Keratinocyte (primary cell): ENCODE data around the gene RTN4R. TPM values are rescaled to one million over a fixed set of nuclear protein-coding genes. Genes with fewer than 3 reads are reported as not detected.

Experiments used
- DNase-seq: peaks from one replicate; pipeline ENCODE4 v3.0.0-alpha.2; 2011; ENCODE audit warnings: low read depth, missing footprints, low spot score
- FAIRE-seq: peaks from 2 replicates; lab custom pipeline; 2011; peaks lifted over from hg19 to GRCh38; lab: Jason Lieb, UNC
- H2AFZ ChIP-seq: 2 replicates; pipeline ENCODE4 v1.6.0; 2012; ENCODE audit warnings: low read length, control low read depth, inconsistent platforms; ENCODE audit not compliant: control insufficient read depth
- H3K27ac ChIP-seq: 2 replicates; pipeline ENCODE4 v1.5.1; 2011; ENCODE audit warnings: low read length; ENCODE audit not compliant: control insufficient read depth, insufficient read depth
- H3K27me3 ChIP-seq: 3 replicates; pipeline ENCODE4 v1.6.0; 2011; ENCODE audit warnings: low read length; ENCODE audit not compliant: control insufficient read depth, insufficient read depth; ENCODE audit errors: extremely low read depth
- H3K36me3 ChIP-seq, 2 experiments: 2 replicates in 1 of 2; 3 replicates in 1 of 2; pipeline ENCODE4 v1.5.1; 2011; ENCODE audit warnings: low read length in 2 of 2, mild to moderate bottlenecking in 1 of 2; ENCODE audit not compliant: control insufficient read depth in 2 of 2, insufficient read depth in 2 of 2; ENCODE audit errors: extremely low read depth in 1 of 2
- H3K4me1 ChIP-seq: 3 replicates; pipeline ENCODE4 v1.5.1; 2011; ENCODE audit warnings: low read length; ENCODE audit not compliant: control insufficient read depth, insufficient read depth; ENCODE audit errors: extremely low read depth
- H3K4me2 ChIP-seq: 3 replicates; pipeline ENCODE4 v1.6.0; 2011; ENCODE audit warnings: low read depth, low read length; ENCODE audit not compliant: control insufficient read depth, insufficient read depth; ENCODE audit errors: extremely low read depth
- H3K4me3 ChIP-seq, 3 experiments: fragments of 200-600 bp in 1 of 3; sonication (generic) in 1 of 3; 2 replicates in 2 of 3; 3 replicates in 1 of 3; pipeline ENCODE4 v1.5.1; 2011 to 2016; ENCODE audit warnings: low read length in 3 of 3, mild to moderate bottlenecking in 3 of 3, control low read depth in 2 of 3, inconsistent platforms in 1 of 3, low read depth in 1 of 3, mixed read lengths in 1 of 3, mixed run types in 1 of 3, moderate library complexity in 1 of 3; ENCODE audit not compliant: control insufficient read depth in 2 of 3, insufficient read depth in 2 of 3; ENCODE audit errors: extremely low read depth in 1 of 3
- H3K79me2 ChIP-seq: 2 replicates; pipeline ENCODE4 v1.6.0; 2012; ENCODE audit warnings: low read length; ENCODE audit not compliant: control insufficient read depth, insufficient read depth
- H3K9ac ChIP-seq: 3 replicates; pipeline ENCODE4 v1.6.0; 2011; ENCODE audit warnings: low read length; ENCODE audit not compliant: control insufficient read depth, insufficient read depth; ENCODE audit errors: extremely low read depth
- H3K9me1 ChIP-seq: 3 replicates; pipeline ENCODE4 v1.6.0; 2011; ENCODE audit warnings: low read length; ENCODE audit not compliant: control insufficient read depth, insufficient read depth; ENCODE audit errors: extremely low read depth
- H3K9me3 ChIP-seq: 2 replicates; pipeline ENCODE4 v1.5.1; 2012; ENCODE audit warnings: low read depth, low read length; ENCODE audit not compliant: control insufficient read depth
- H4K20me1 ChIP-seq: 3 replicates; pipeline ENCODE4 v1.6.0; 2011; ENCODE audit warnings: low read length; ENCODE audit not compliant: control insufficient read depth, insufficient read depth; ENCODE audit errors: extremely low read depth
- EZH2 ChIP-seq: IDR thresholded peaks from one replicate; pipeline ENCODE4 v1.6.1; 2012; ENCODE audit warnings: inconsistent platforms, mild to moderate bottlenecking, low read length, moderate library complexity
- dilution Hi-C: fragments of 300-500 bp; cut with MboI; formaldehyde crosslinking; loops from one replicate; pipeline ENCODE4 v1.7.0; 2020; ENCODE audit warnings: low sequenced_read_pairs; ENCODE audit not compliant: extremely low pct_ligation_motif_present
- polyA plus RNA-seq, 5 experiments: library from polyadenylated mRNA; depleted of rRNA in 3 of 5; stranded (reverse) in 3 of 5; stranded (forward) in 1 of 5; unstranded in 1 of 5; fragments of >200 nt; gene quantifications; 1 replicate in 1 of 5; 2 replicates in 3 of 5; 3 replicates in 1 of 5; pipeline versions ENCODE4 v1.2.1 to v1.2.3, GENCODE V29; 2011 to 2012; ENCODE audit warnings: missing spikeins in 2 of 5, low read depth in 1 of 5, low replicate concordance in 1 of 5
- TF ChIP-seq, protein P1 (sequence below), 3 experiments: IDR thresholded peaks in 1 of 3; conservative IDR thresholded peaks in 1 of 3; optimal IDR thresholded peaks in 1 of 3; 2 replicates in 2 of 3; 3 replicates in 1 of 3; pipeline versions ENCODE3 to v1.5.1; 2011; ENCODE audit warnings: low read length in 3 of 3, mild to moderate bottlenecking in 3 of 3, moderate library complexity in 2 of 3, control low read depth in 1 of 3, inconsistent platforms in 1 of 3; ENCODE audit not compliant: insufficient read depth in 2 of 3; ENCODE audit errors: extremely low read depth in 1 of 3

The RTN4R gene
- polyA plus RNA-seq, 1 donor (not counting 4 experiments of a cell fraction or from before 2014, with no cell fraction given) = 2.5 TPM

- Histone ChIP-seq H3K27ac (no peak overlapping the region), H3K9me1 (no peaks in the 10 kb centered on the region), H2AFZ (no peak overlapping the region), H3K4me2 (no peak overlapping the region), H3K27me3 (no peaks in the 10 kb centered on the region), H3K9me3 (no peaks in the 10 kb centered on the region), H3K36me3 (no peaks in the 10 kb centered on the region), H4K20me1 (no peaks in the 10 kb centered on the region), H3K4me3 (no peak overlapping the region), H3K79me2 (no peaks in the 10 kb centered on the region), H3K9ac (no peak overlapping the region), H3K4me1 (peaks cover 14% of the 10 kb centered on the region)
- DNase-seq (no peak), FAIRE-seq (no peak)
- TF ChIP-seq EZH2 = no peak
- TF ChIP-seq, protein P1, sequence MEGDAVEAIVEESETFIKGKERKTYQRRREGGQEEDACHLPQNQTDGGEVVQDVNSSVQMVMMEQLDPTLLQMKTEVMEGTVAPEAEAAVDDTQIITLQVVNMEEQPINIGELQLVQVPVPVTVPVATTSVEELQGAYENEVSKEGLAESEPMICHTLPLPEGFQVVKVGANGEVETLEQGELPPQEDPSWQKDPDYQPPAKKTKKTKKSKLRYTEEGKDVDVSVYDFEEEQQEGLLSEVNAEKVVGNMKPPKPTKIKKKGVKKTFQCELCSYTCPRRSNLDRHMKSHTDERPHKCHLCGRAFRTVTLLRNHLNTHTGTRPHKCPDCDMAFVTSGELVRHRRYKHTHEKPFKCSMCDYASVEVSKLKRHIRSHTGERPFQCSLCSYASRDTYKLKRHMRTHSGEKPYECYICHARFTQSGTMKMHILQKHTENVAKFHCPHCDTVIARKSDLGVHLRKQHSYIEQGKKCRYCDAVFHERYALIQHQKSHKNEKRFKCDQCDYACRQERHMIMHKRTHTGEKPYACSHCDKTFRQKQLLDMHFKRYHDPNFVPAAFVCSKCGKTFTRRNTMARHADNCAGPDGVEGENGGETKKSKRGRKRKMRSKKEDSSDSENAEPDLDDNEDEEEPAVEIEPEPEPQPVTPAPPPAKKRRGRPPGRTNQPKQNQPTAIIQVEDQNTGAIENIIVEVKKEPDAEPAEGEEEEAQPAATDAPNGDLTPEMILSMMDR (optimal IDR thresholded peaks at IDR 0.05 in 1 of 3, IDR thresholded peaks at IDR 0.05 in 1 of 3, conservative IDR thresholded peaks at IDR 0.05 in 1 of 3; ENCODE audit: extremely low read depth in 1 of 3, insufficient read depth in 2 of 3, low read length in 3 of 3) = no peak
- dilution Hi-C loops = no loop called here
Measured at GRCh38 chr22:20257212-20258020, 10.7 kb downstream of the RTN4R start.

GRCh38 chr22:20256551-20257211 lies 11.4 kb downstream of the RTN4R start:
- TF ChIP-seq, protein P1 (optimal IDR thresholded peaks at IDR 0.05 in 1 of 3, IDR thresholded peaks at IDR 0.05 in 1 of 3, conservative IDR thresholded peaks at IDR 0.05 in 1 of 3; ENCODE audit: extremely low read depth in 1 of 3, insufficient read depth in 2 of 3, low read length in 3 of 3) = no peak
- TF ChIP-seq EZH2 = no peak
- no peak overlapping the region for H2AFZ ChIP-seq
- H3K9me3 ChIP-seq = no peaks in the 10 kb centered on the region
- H3K9me1 ChIP-seq = no peaks in the 10 kb centered on the region
- no peak overlapping the region for H3K4me3 ChIP-seq
- dilution Hi-C loops = no loop called here
- H3K4me1 ChIP-seq = peaks cover 14% of the 10 kb centered on the region
- no peaks in the 10 kb centered on the region for H4K20me1 ChIP-seq
- no peaks in the 10 kb centered on the region for H3K27me3 ChIP-seq
- peaks cover 6% of the 10 kb centered on the region for H3K79me2 ChIP-seq
- H3K36me3 ChIP-seq = no peaks in the 10 kb centered on the region
- DNase-seq (no peak), FAIRE-seq (no peak)
- no peak overlapping the region for H3K4me2 ChIP-seq
- no peak overlapping the region for H3K9ac ChIP-seq
- no peak overlapping the region for H3K27ac ChIP-seq
